Measurements from ENCODE around the gene XNDC1N.

XNDC1N gene

GRCh38 chr11:71964641-71965040 lies 36.2 kb upstream of the XNDC1N start:
- TF ChIP-seq NFRKB (IDR thresholded peaks at IDR 0.05): no peak
- CTCF ChIA-PET: no interaction called here
- DNase-seq (ENCODE audit: extremely low spot score): no peak
- POLR2A ChIA-PET: interaction anchor here (1.5 kb wide), 1 partner anchor 35 kb away, joined by 3 read pairs; no protein-coding TSS in a partner anchor

GRCh38 chr11:71963468-71963867 lies 35.1 kb upstream of the XNDC1N start:
- CTCF ChIA-PET: no interaction called here
- no peak for DNase-seq (ENCODE audit: extremely low spot score)

GRCh38 chr11:71962428-71963038 lies 34.1 kb upstream of the XNDC1N start:
- no peak for DNase-seq (ENCODE audit: extremely low spot score)
- POLR2A ChIA-PET: no interaction called here
- CTCF ChIA-PET: no interaction called here
- TF ChIP-seq PKNOX1 (IDR thresholded peaks at IDR 0.05): no peak
- no peak for TF ChIP-seq HDGF (IDR thresholded peaks at IDR 0.05; ENCODE audit: borderline replicate concordance)
- no peak for TF ChIP-seq FOXK2 (IDR thresholded peaks at IDR 0.05)

More at GRCh38 chr11:71963468-71963867, 35.1 kb upstream of the XNDC1N start:
- POLR2A ChIA-PET: no interaction called here
- no peak for TF ChIP-seq L3MBTL2 (conservative IDR thresholded peaks at IDR 0.05)
- no peak for TF ChIP-seq FOXM1 (IDR thresholded peaks at IDR 0.05; ENCODE audit: borderline replicate concordance)

- ChIA-PET CTCF (no interaction called here), POLR2A (no interaction called here)
- TF ChIP-seq FOXM1 (IDR thresholded peaks at IDR 0.05; ENCODE audit: borderline replicate concordance) (no peak), TARDBP (IDR thresholded peaks at IDR 0.05) (no peak), ELF4 (IDR thresholded peaks at IDR 0.05) (no peak), PKNOX1 (IDR thresholded peaks at IDR 0.05) (no peak), NFRKB (IDR thresholded peaks at IDR 0.05) (no peak), SP1 (IDR thresholded peaks at IDR 0.05) (no peak), BHLHE40 (IDR thresholded peaks at IDR 0.05; ENCODE audit: borderline replicate concordance) (no peak), CTBP1 (IDR thresholded peaks at IDR 0.05; ENCODE audit: borderline replicate concordance) (no peak), L3MBTL2 (conservative IDR thresholded peaks at IDR 0.05) (no peak), SUZ12 (IDR thresholded peaks at IDR 0.05) (no peak), FOXA1 (IDR thresholded peaks at IDR 0.05) (no peak), ARNT (IDR thresholded peaks at IDR 0.05) (no peak)
- DNase-seq (ENCODE audit: extremely low spot score): no peak
These were observed 27.6 kb upstream of the XNDC1N start for GRCh38 chr11:71955898-71956456.

GRCh38 chr11:71951741-71952310 lies 23.4 kb upstream of the XNDC1N start:
- CTCF ChIA-PET: no interaction called here
- no peak for DNase-seq (ENCODE audit: extremely low spot score)
- POLR2A ChIA-PET: no interaction called here
- TF ChIP-seq SUZ12 (IDR thresholded peaks at IDR 0.05): no peak
- no peak for TF ChIP-seq PKNOX1 (IDR thresholded peaks at IDR 0.05)
- TF ChIP-seq SP1 (IDR thresholded peaks at IDR 0.05): no peak
- TF ChIP-seq ZNF384 (IDR thresholded peaks at IDR 0.05): no peak
- TF ChIP-seq ELF4 (IDR thresholded peaks at IDR 0.05): no peak
- TF ChIP-seq L3MBTL2 (conservative IDR thresholded peaks at IDR 0.05): no peak
- no peak for TF ChIP-seq FOXA1 (IDR thresholded peaks at IDR 0.05)
- no peak for TF ChIP-seq BHLHE40 (IDR thresholded peaks at IDR 0.05; ENCODE audit: borderline replicate concordance)
- no peak for TF ChIP-seq FOXM1 (IDR thresholded peaks at IDR 0.05; ENCODE audit: borderline replicate concordance)
- no peak for TF ChIP-seq ARNT (IDR thresholded peaks at IDR 0.05)

GRCh38 chr11:71949034-71949433 lies 20.6 kb upstream of the XNDC1N start:
- TF ChIP-seq L3MBTL2 (conservative IDR thresholded peaks at IDR 0.05) (no peak), TARDBP (IDR thresholded peaks at IDR 0.05) (no peak), SUZ12 (IDR thresholded peaks at IDR 0.05) (no peak), PKNOX1 (IDR thresholded peaks at IDR 0.05) (no peak), CTBP1 (IDR thresholded peaks at IDR 0.05; ENCODE audit: borderline replicate concordance) (no peak), ZNF384 (IDR thresholded peaks at IDR 0.05) (no peak)
- DNase-seq (ENCODE audit: extremely low spot score): no peak
- POLR2A ChIA-PET: no interaction called here
- CTCF ChIA-PET: interaction anchor here (1.1 kb wide), 1 partner anchor 85 kb away, joined by 3 read pairs; no protein-coding TSS in a partner anchor
